Esophagus muscularis mucosa (tissue), 3 donors: Measurements from ENCODE around the gene PGAM2.
"Not testable (repeated sequence)": the region's sequence is repeated elsewhere in the genome, so short reads cannot be mapped to it uniquely, and the experiment has no call there.

Source experiments
- EP300 ChIP-seq: sonication (generic); formaldehyde crosslinking; IDR thresholded peaks from one replicate; pipeline ENCODE4 v1.6.1; 2017; ENCODE audit warnings: antibody characterized with exemption
- TF ChIP-seq, protein P1 (sequence below), 3 experiments: fragments of 200-600 bp in 2 of 3; fragments of 450-650 bp in 1 of 3; sonication (generic) in 2 of 3; IDR thresholded peaks; one replicate each; pipeline ENCODE4 v1.5.1; 2017 to 2019; ENCODE audit warnings: antibody characterized with exemption in 3 of 3, mild to moderate bottlenecking in 2 of 3, moderate library complexity in 1 of 3

- TF ChIP-seq, protein P1, sequence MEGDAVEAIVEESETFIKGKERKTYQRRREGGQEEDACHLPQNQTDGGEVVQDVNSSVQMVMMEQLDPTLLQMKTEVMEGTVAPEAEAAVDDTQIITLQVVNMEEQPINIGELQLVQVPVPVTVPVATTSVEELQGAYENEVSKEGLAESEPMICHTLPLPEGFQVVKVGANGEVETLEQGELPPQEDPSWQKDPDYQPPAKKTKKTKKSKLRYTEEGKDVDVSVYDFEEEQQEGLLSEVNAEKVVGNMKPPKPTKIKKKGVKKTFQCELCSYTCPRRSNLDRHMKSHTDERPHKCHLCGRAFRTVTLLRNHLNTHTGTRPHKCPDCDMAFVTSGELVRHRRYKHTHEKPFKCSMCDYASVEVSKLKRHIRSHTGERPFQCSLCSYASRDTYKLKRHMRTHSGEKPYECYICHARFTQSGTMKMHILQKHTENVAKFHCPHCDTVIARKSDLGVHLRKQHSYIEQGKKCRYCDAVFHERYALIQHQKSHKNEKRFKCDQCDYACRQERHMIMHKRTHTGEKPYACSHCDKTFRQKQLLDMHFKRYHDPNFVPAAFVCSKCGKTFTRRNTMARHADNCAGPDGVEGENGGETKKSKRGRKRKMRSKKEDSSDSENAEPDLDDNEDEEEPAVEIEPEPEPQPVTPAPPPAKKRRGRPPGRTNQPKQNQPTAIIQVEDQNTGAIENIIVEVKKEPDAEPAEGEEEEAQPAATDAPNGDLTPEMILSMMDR (IDR thresholded peaks at IDR 0.05) = not testable (repeated sequence)
- TF ChIP-seq EP300 = not testable (repeated sequence)
These were observed 27.4 kb downstream of the PGAM2 start for GRCh38 chr7:44037951-44038350.
